Measurements from ENCODE around the gene CDH23. TPM values are rescaled to one million over a fixed set of nuclear protein-coding genes. Genes with fewer than 3 reads are reported as not detected.

Gene CDH23
- total and polyA plus RNA-seq, 2 of the 8 experiments (the other 6 are each of a cell fraction or from before 2014, with no cell fraction given), result 1.9 to 4.9 TPM

DNA sequence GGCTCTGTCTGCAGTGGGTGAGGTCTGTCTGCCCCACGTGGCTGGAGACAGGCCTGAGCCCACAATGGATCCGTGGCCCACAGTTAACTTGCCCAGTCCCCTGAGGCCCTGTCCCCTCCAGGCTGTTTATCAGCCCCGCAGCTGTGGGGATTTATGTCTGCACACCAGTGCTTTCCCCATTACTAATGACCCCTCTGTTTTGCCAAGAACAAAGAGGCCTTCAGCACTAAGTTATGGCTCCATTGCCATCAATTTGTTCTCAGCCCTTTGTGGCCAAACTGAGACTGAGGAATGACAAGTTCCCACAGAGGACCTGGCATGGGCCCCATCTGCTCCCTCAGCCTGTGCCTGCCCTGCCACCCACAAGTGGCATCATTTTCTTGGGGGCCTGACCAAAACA lies 184.7 kb downstream of the CDH23 start:
- WGBS, 2 experiments (ENCODE audit: extremely low coverage in 1 of 2, insufficient coverage in 1 of 2, insufficient read length in 1 of 2, insufficient replicate concordance in 2 of 2, low coverage in 1 of 2, low lambda C conversion rate in 2 of 2, missing lambda C conversion rate in 1 of 2), result 82% methylated on average over 3 of the region's 3 CpGs; no CpG with 5 or more reads in 1 of the 2 experiments
- Histone ChIP-seq H3K23me2 (ENCODE audit: low read depth, low read length) (no peaks in the 10 kb centered on the region), H4K91ac (replicated peaks; ENCODE audit: insufficient read length, low read length) (no peak overlapping the region), H4K5ac (ENCODE audit: insufficient read length, low read depth, low read length) (no peak overlapping the region), H2BK15ac (ENCODE audit: low read length) (no peak overlapping the region), H3K79me2 (ENCODE audit: control insufficient read depth in 1 of 2, insufficient read depth in 2 of 2, low read length in 2 of 2) (no peaks in the 10 kb centered on the region), H3K4me3 (ENCODE audit: extremely low read depth in 1 of 4, insufficient read depth in 2 of 4, low read depth in 3 of 4, low read length in 4 of 4) (no peak overlapping the region), H3K14ac (ENCODE audit: insufficient read length) (no peak overlapping the region), H3K4ac (replicated peaks; ENCODE audit: insufficient read length, low read depth, low read length) (no peak overlapping the region), H3K23ac (ENCODE audit: insufficient read length) (no peak overlapping the region), H3K4me2 (ENCODE audit: insufficient read depth in 1 of 2, low read depth in 2 of 2, low read length in 2 of 2) (no peak overlapping the region), H3K79me1 (ENCODE audit: low read depth, low read length) (no peaks in the 10 kb centered on the region), H2BK20ac (ENCODE audit: low read length) (no peak overlapping the region), H3K18ac (ENCODE audit: extremely low read depth, low read length) (no peak overlapping the region), H4K8ac (ENCODE audit: extremely low read depth, insufficient read depth, low read length) (no peak overlapping the region; the same call in 1 of the 2 replicates), H3K9me3 (ENCODE audit: insufficient read depth in 2 of 2, low read depth in 1 of 2, low read length in 1 of 2) (no peaks in the 10 kb centered on the region), H3K36me3 (ENCODE audit: control insufficient read depth in 2 of 4, insufficient read depth in 4 of 4, low read length in 3 of 4) (no peaks in the 10 kb centered on the region), H2BK12ac (ENCODE audit: low read depth, low read length) (no peak overlapping the region), H3K9ac (replicated peaks in 1 of 4; ENCODE audit: extremely low read depth in 1 of 4, low read depth in 3 of 4, low read length in 3 of 4) (no peak overlapping the region), H2AK5ac (ENCODE audit: low read depth, low read length) (no peak overlapping the region), H2BK120ac (replicated peaks; ENCODE audit: low read depth, low read length) (no peak overlapping the region), H3K27me3 (replicated peaks in 1 of 4; ENCODE audit: control insufficient read depth in 3 of 4, extremely low read depth in 1 of 4, insufficient read depth in 3 of 4, low read length in 3 of 4) (no peaks in the 10 kb centered on the region), H3K4me1 (replicated peaks in 1 of 4; ENCODE audit: control insufficient read depth in 3 of 4, insufficient read depth in 4 of 4, low read length in 3 of 4) (peaks cover 0 to 9% (median 5%) of the 10 kb centered on the region in 4 experiments; a peak in 6 of 7 replicates), H3K27ac (ENCODE audit: low read depth, low read length) (no peak overlapping the region), H4K20me1 (replicated peaks in 1 of 2; ENCODE audit: control insufficient read depth in 1 of 2, insufficient read depth in 2 of 2, low read length in 2 of 2) (no peaks in the 10 kb centered on the region), H3K56ac (replicated peaks; ENCODE audit: insufficient read length, low read depth, low read length) (no peak overlapping the region), H2AFZ (ENCODE audit: low read length) (no peak overlapping the region), H2BK5ac (ENCODE audit: low read depth, low read length) (no peak overlapping the region)
- ChIA-PET CTCF (ENCODE audit: partially characterized antibody) (interaction anchor here (0.8 to 16.0 kb wide), 5 partner anchors 14 to 233 kb away, joined by 3 to 161 read pairs (median 4); partner anchors contain the start of gene CDH23), POLR2A (ENCODE audit: partially characterized antibody) (no interaction called here)
- no peak for DNase-seq (ENCODE audit: low read depth in 1 of 2, low spot score in 2 of 2)
- FAIRE-seq, result no peak
